HPDE6-E6E7 (cell line): ENCODE data around the gene FGFBP3.

ENCODE experiments used
- DNase-seq: peaks from one replicate; pipeline ENCODE4 v3.0.0; 2011; ENCODE audit warnings: missing footprints; ENCODE audit errors: extremely low spot score

The FGFBP3 gene

GRCh38 chr10:91909117-91909677, at the start of gene FGFBP3:
FGFBP3 (minus strand) TSS chr10:91909486; CDS start chr10:91908969, 517 bp downstream.
- no peak for DNase-seq

DNA sequence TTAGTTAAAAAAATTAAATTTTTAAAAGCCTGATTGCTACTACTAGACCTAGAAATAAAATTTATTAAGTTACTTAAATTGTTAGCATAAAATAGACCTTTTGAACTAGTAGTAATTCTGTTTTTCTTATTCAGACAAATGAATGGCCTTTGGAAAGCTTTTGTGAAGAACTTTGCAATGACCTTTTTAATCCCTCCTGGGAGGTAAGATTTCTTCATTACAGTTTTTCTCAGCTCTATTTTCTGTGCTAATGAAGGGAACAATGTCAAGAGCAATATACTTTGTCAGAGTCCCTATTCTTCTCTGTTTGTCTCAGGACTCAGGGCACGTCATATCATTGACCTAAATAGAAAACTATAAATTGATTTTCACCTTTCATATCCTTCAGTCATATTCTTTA, 47.8 kb upstream of the FGFBP3 start:
- no peak for DNase-seq

DNA sequence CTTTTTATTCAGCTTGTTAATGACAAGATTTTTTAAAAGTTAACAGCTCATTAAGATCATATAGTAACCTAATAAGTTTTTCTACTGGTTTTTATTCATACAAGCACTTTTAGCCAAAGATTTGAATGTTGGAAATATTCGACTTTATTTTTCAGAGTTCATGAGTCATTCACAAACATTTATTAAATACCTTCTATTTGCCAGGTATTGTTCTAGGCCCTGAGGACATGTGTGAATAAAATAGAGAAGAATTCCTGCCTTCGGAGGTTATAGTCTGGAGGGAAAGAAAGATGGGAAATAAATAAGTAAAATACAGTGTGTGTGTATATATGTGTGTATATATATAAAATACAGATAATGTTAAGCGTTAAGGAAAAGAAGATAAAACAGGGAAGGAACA, 45.8 kb upstream of the FGFBP3 start:
- DNase-seq, result no peak

DNA sequence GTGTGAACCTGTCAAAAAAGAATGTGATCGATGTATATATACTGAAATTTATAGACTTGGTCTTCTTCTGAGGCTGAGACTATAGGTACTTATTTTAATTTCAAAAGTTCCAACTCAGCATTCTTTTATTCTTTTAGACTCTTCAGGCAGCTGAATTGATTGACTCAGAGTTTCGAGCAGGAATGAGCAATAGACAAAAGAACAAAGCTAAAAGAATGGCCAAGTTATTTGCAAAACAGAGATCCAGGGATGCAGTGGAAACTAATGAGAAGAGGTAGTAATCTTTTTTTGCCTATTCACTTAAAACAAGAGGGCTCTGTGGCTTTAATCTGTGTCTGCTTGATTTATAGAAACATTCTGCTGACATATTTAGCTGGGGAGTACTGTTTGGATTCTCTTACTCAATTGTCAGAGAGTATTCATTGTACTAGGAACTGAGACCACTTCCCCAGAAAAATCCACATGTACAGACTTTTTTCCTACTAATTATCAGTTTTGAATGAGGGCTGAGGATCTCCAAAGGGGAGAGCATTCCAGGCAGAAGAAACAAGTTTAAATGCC, 44.4 kb upstream of the FGFBP3 start:
- no peak for DNase-seq

DNA sequence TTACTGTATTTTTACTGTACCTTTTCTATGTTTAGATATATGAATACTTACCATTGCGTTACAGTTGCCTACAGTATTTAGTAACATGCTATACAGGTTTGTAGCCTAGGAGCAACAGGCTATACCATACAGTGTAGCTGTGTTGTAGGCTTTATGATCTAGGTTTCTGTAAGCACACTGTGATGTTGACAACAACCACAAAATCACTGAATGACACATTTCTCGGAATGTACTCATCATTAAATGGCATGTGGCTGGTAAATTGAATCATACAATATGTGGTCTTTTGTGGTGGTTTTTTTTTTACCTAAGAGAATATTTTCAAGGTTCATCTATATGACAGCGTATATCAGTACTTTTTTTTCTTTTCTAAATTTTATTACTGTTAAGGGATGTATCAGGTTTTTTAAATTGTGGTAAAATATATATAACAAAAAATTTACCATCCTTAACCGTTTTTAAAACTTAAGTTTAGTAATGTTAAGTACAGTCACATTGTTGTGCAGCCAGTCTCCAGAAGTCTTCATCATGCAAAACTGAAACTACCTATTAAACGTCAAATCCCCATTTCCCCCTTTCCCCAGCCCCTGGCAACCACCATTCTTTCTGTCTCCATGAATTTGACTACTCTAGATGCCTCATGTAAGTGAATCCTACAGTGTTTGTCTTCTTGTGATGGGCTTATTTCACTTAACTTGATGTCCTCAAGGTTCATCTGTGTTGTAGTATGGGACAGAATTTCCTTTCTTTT, 35.8 kb upstream of the FGFBP3 start:
- no peak for DNase-seq

DNA sequence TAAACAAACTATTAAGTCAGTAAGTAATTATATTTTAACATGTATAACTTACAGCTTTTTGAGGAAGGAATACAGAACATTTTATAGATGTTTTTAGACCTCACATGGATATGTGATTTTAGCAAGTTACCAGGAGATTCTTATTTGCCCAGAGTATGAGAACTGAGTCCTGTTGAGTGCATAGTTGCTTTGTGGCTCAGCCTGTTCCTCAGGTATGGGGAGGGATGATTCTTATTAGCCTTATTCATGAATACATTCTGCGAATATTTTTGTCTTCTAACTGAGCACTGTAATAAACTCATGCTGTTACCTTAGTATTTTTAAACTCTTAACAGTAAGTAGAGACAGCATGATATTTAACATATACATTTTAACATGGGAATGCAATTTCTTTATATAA, 32.1 kb upstream of the FGFBP3 start:
- DNase-seq, result no peak

GRCh38 chr10:91939653-91940052, 30.4 kb upstream of the FGFBP3 start:
- DNase-seq, result no peak

DNA sequence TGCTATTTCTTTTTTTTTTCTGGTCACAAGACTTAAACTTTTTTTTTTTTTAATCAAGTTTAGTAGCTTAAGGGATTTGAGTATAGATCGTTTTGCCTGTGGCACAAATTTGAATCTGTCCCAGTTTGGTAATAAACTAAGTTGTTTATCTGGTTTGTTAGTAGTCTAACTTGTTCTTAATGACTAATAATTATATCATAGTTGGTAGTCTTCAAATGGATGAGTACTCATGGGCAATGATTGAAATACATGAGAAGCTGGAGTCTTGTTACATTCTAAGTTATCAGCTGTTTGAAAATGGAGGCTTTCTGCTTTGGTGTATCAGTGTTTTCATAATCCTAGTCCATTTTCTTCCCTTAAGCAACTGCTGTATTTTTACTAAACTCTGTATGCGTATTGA, 26.6 kb upstream of the FGFBP3 start:
- peak; percentile 58 for DNase-seq

DNA sequence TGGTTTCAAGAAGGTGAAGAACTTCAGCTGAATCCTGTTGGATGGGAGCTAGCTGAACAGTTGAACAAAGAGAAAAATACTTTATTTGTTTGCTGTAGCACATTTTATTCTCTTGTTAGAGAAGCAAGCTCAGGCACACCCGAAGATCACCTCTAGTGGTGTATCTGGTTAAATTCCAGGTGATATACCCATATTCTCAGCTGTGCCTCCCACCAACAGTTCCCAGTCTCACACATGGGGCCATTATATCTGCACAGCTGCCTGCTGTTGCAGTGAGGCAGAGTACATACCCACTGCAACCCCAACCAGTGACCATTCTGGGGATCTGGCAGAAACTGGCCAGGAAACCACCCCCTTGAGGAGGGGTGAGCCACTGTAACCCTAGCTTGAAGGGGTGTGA, 23.5 kb upstream of the FGFBP3 start:
- no peak for DNase-seq

DNA sequence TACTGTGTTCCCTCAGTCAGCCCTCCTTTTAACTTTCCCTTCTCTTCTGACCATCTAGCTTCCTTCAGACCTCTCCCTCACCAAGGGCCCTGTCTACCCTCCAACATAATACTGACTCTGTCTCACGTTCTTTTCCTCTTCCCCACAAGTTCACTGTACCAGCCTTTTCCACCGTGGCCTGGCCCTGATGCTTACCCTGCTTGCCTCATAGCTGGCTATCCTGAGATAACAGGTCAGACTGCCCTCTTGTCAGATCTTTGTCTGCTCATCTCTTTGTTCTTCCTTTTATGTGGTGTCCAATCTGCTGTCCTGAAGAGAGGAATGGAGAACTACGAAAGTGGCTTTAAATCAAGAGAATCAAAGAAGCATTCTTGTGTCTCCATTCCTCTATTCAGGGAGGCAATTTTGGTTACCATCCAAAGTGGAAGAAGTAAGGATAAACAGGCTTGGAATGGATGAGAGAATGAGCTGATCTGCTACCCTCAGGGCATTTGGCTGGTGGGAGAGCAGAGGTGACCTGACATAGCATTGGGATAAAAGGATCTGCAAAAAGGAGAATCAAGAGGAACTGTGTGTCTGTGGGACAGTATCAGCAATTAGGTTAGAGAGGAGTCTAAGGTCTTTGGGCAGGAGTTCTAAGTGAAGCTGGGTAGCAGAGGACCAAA, 22.4 kb upstream of the FGFBP3 start:
- DNase-seq, result no peak

DNA sequence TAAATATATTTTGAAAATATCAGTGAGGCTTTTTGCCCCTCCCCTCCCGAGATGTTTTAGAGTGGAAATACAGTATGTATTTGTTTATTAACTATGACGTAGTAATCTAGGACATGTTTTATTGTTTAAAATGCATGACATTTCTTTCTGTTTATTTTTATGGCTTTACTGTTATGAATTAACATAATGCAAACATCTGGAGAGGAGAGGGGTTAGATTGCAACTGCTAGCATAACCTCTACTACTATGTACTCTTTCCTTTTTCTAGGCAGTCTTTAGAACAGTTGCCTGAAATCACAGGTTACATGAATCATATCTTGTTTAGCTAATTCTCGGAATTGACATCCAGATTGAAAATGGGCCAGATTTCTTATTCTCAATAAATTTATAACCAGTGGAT, 21.7 kb upstream of the FGFBP3 start:
- no peak for DNase-seq

DNA sequence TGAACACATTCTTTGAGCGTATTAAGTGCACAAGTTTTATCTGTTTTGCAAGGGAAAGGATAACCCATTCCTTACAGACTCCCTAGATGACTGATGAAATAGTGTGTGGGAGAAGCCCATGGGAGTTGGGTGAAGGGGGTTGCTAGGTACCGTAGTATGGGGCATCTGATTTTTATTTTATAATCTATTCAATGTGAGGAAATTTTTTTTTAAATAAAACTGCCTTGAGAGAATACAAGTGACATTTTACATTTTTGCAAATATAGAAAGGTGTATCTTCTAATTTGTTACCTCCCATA, 15.7 kb upstream of the FGFBP3 start:
- DNase-seq, result no peak

- peak; percentile 8 for DNase-seq
These were observed 15.1 kb upstream of the FGFBP3 start for GRCh38 chr10:91924212-91925021.

DNA sequence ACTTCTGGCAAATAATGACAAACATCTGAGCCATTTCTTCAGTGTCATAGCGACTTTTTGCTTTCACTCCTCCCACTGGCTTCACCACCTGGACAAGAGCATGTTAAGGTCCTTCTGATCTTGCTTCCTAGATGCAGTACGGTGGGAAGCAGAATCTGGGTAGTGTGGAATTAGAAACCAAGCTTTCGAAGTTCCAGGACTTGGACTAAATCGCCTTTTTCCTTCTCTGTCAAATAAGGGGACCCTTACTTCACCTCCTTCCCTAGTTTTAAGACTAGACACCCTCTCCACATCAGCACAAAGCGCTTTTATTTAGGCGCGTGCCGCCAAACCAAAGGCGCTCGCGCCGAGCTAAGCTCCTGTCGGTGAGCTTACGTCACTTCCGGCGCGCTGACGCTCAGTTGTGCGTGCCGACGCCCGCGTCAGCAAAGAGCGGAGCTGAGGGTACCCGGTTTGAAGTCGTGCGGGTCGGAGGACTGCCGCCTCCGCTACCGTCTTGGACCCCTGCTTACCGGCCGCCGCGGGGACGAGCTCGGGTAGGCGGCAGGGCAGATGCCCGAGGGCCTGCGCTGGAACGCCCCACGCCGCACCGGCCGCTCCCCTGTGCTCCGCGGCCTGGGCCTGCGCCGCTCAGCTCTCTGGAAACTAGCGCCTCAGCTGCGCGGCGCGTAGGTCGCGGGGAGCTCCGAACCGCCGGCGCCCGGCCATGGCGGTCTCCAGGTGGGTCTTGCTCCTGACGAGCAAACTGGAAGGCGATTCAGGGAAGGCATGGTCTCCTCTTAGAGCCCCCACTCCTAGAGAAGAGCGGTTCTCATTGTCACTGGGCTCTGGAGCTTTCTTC, 14.3 kb upstream of the FGFBP3 start, which contains the start of gene BTAF1:
TSS of gene BTAF1 (plus strand) at position 400 of the 841 bp plus-strand sequence. CDS start at position 707, 307 bp downstream.
- DNase-seq, result peak; percentile 75

GRCh38 chr10:91919651-91920050, 10.4 kb upstream of the FGFBP3 start:
- DNase-seq, result no peak

GRCh38 chr10:91910467-91910866, 1.2 kb upstream of the FGFBP3 start:
- no peak for DNase-seq

DNA sequence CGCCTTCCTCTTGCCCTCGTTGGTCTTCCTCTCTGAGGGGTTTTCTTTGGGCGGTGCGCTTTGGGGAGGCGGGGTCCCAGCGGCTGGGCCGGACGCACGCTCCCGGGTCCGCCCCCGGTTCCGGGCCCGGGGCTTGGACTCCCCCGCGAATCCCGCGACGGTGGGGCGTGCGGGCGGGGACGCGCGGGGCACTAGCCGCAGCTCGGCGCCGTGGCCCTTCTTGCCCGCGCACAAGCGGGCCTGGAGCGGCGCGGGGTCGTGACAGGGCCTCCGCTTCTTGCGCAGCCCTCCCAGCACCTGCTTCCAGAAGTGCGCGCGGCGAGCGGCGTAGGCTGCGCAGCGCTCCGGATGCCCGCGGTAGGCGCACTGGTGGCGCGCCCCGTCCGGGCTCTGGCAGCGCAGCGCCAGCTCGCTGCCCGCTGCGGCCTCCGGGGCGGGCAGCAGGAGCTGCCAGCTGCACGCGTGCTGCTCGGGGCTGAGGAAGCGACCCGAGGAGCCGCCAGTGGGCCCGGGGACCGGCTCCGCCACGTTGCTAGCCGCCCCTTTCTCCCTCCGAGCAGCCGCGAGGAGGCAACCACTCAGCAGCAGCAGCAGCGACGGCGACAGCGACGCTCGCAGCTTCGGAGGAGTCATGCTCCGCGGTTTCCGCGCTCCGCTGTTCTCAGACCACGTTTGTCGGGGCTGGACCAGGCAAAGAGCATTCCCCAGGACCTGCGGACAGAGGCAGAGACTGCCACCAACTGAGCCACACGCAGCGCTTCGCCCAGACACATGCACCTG, 759 bp downstream of the FGFBP3 start:
- peak; percentile 70 for DNase-seq

- peak; percentile 17 for DNase-seq
These were observed 1.4 kb downstream of the FGFBP3 start for GRCh38 chr10:91907914-91908336.

DNA sequence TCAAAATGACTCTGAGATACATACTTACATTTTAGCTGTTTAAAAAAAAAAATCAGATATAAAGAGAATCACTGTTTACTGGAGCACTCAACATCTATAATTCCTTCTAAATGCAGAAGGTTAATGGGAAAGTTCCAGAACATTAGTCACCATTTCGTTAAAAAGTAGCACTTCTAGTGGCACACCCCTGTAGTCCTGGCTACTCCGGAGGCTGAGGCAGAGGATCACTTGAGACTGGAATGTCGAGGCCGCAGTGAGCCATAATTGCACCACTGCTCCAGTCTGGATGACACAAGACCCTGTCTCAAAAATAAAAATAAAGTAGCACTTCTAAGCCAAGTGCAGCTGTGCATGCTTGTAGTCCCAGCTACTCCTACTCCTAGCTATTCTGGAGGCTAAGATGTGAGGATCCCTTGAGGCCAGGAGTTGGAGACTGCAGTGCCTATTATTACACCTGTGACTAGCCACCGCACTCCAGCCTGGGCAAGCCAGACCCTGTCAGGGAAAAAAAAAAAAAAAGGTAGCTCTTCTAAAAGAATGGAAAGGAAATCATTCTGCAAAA, 2.2 kb downstream of the FGFBP3 start:
- no peak for DNase-seq
